Activated naive CD4-positive, alpha-beta T cell treated with anti-CD3 and anti-CD28 coated beads for 36 hours (primary cell): ENCODE data around the gene HIPK2. TPM values are rescaled to one million over a fixed set of nuclear protein-coding genes. Genes with fewer than 3 reads are reported as not detected.

Experiments used
- CTCF ChIA-PET: fragments of 350-600 bp; sonication (Branson Sonifier 250); formaldehyde crosslinking; loops from one replicate; lab custom pipeline; 2021; ENCODE audit warnings: antibody characterized with exemption; lab: Charles Lee
- DNase-seq: peaks from one replicate; pipeline ENCODE4 v3.0.0-alpha.2; 2020
- H3K27ac Mint-ChIP-seq: one replicate; pipeline ENCODE4 v1.8.0; 2021; ENCODE audit warnings: mild to moderate bottlenecking, mixed read lengths
- H3K27me3 Mint-ChIP-seq: one replicate; pipeline ENCODE4 v1.8.0; 2021; ENCODE audit warnings: low read depth, mixed read lengths
- H3K36me3 Mint-ChIP-seq: one replicate; pipeline ENCODE4 v1.8.0; 2021; ENCODE audit warnings: low read depth, mixed read lengths
- H3K4me1 Mint-ChIP-seq: one replicate; pipeline ENCODE4 v1.8.0; 2021; ENCODE audit warnings: low read depth, mixed read lengths
- H3K4me3 Mint-ChIP-seq: one replicate; pipeline ENCODE4 v1.8.0; 2021; ENCODE audit warnings: mild to moderate bottlenecking, moderate library complexity, mixed read lengths
- H3K9me3 Mint-ChIP-seq: one replicate; pipeline ENCODE4 v1.8.0; 2021; ENCODE audit warnings: mixed read lengths
- intact Hi-C: fragments of 100-400 bp; cut with micrococcal nuclease; formaldehyde crosslinking; loops from one replicate; pipeline ENCODE4 v1.15.1; 2023
- total RNA-seq, 2 experiments: library from RNA; stranded (reverse); gene quantifications; one replicate each; pipeline ENCODE4 v1.2.3, GENCODE V29; 2021

HIPK2 gene
- total RNA-seq, 2 experiments from 2014 or later, result 16.8 to 17.3 TPM

DNA sequence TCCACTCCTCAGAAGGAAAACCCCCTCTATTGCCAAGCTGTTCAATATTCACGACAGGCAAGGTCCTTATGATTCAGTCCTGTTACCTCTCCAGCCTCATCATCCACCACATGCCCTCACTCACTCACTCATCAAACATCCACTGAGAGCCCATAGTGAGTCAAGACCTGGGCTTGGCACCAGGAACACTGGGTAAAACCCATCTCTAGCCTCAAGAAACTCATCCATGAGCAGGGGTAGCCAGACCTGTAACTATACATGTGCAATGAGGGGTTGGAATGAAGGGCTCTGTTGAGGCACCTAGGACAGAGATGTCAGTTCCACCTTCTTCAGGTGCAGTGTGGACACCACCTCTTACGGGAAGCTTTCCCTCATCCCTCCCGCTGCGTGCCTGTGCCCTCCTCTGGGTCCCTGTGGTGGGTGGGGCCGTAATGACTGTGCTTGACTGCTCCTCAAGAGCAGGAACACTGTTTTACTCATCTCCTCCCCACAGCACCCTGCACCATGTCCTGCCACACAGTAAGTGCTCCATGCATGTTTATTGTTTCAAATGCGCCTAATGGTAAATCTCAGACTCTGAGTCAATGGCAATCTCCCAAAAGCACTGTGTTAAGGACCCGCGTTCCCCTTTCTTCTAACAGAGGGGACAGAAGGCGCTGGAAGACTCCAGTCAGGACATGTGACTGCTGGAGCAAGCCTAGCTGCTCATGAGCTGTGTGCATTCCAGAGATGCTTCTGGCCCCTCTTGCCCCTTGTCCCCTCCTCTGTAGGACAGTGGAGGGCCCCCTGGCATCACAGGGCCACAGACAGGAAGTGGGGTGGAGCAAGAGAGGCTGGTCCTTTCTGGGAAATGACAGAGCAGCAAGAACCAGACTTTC, 95.4 kb downstream of the HIPK2 start:
- Mint-ChIP-seq H3K4me3 (no peak overlapping the region), H3K36me3 (peaks cover 22% of the 10 kb centered on the region), H3K27me3 (no peaks in the 10 kb centered on the region), H3K4me1 (peaks cover 51% of the 10 kb centered on the region), H3K27ac (peak overlapping the region; percentile 88), H3K9me3 (peaks cover 11% of the 10 kb centered on the region)
- peak; percentile 74 for DNase-seq
- intact Hi-C loops, result loop anchor here (1.0 to 10.0 kb wide), 11 partner anchors 9 to 1222 kb away; partner anchors contain the start of genes KDM7A and RAB19
- CTCF ChIA-PET, result interaction anchor here (1.9 kb wide), 1 partner anchor 35 kb away, joined by 4 read pairs; no protein-coding TSS in a partner anchor

DNA sequence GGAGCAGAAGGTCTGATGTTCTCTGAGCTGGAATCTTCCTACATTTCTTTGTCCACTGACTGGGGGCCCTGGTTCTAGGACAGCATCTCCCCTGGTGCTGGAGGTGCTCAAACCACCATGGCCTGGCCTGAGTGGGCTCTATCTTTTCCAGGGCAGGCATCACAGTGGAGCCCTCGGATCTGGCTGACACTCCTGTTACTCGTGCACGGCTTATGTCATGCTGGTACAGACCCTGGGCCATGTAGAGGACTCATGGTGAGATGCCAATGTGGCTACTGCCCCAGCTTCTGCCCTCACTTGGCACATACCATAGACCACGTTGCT, 96.0 kb downstream of the HIPK2 start:
- Mint-ChIP-seq H3K27ac (peak overlapping the region; percentile 88), H3K36me3 (peaks cover 21% of the 10 kb centered on the region), H3K9me3 (peaks cover 10% of the 10 kb centered on the region), H3K4me1 (peaks cover 50% of the 10 kb centered on the region), H3K4me3 (no peak overlapping the region), H3K27me3 (no peaks in the 10 kb centered on the region)
- CTCF ChIA-PET, result interaction anchor here (1.9 kb wide), 1 partner anchor 35 kb away, joined by 4 read pairs; no protein-coding TSS in a partner anchor
- DNase-seq, result no peak
- intact Hi-C loops, result loop anchor here (1.0 to 10.0 kb wide), 11 partner anchors 8 to 1223 kb away; partner anchors contain the start of genes KDM7A and RAB19

GRCh38 chr7:139681463-139681755, 96.4 kb downstream of the HIPK2 start:
- intact Hi-C loops, result loop anchor here (5.0 to 10.0 kb wide), 4 partner anchors 496 to 1223 kb away; partner anchors contain the start of genes KDM7A and RAB19
- Mint-ChIP-seq H3K27ac (peak overlapping the region; percentile 88), H3K4me1 (peaks cover 47% of the 10 kb centered on the region), H3K36me3 (peaks cover 17% of the 10 kb centered on the region), H3K4me3 (no peak overlapping the region), H3K9me3 (peaks cover 7% of the 10 kb centered on the region), H3K27me3 (no peaks in the 10 kb centered on the region)
- no peak for DNase-seq
- CTCF ChIA-PET, result interaction anchor here (0.7 to 1.9 kb wide), 2 partner anchors 34 to 321 kb away, joined by 3 to 4 read pairs; no protein-coding TSS in a partner anchor

- intact Hi-C loops, result loop anchor here (1.0 to 10.0 kb wide), 5 partner anchors 12 to 1224 kb away; partner anchors contain the start of genes KDM7A and RAB19
- Mint-ChIP-seq H3K27me3 (no peaks in the 10 kb centered on the region), H3K36me3 (peaks cover 14% of the 10 kb centered on the region), H3K4me1 (peaks cover 45% of the 10 kb centered on the region), H3K4me3 (no peak overlapping the region), H3K9me3 (peaks cover 3% of the 10 kb centered on the region), H3K27ac (peak overlapping the region; percentile 88)
- CTCF ChIA-PET, result interaction anchor here (0.7 to 1.9 kb wide), 2 partner anchors 34 to 322 kb away, joined by 3 to 4 read pairs; no protein-coding TSS in a partner anchor
- DNase-seq, result peak; percentile 91
These were observed 96.9 kb downstream of the HIPK2 start for GRCh38 chr7:139680676-139681462.

DNA sequence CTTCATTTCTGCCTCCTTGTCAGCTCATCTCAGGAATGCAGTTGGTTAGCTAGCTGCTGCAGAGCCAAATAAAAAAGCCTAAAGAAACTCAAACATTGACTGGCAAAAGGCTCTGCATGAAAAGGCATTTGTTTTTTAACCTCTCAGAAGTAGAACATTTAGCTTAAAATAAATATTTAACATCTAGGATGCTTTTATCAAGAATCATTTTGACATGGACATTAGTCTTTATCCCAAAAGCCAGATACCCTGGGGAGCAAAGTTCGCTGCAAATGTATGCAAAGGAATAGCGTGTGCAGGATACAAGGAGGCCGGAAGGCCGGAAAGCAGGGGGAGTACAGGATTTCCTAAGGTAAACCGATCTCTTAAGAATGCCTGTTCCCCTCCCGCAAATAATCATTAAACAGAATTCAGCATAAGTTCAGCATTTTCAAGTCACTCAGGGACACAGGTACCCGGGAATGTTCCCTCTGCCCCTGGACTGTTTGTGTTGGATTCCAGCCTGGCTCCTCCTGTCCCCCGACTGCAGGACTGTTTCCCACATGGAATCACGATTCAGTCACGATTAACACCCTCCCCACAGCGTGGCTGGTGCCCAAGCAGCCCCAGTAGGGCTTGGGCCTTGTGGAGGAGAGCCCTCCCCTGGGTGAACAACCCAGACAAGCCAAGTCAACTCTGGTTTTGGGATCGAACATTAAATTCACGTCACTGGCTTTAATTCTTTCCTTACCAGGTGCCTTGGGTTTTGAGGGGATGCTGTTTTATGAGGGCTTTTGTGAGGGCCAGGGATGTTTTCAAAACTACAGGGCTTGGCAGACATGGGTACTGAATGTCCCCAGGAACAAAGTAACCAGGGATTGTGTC, 97.8 kb downstream of the HIPK2 start:
- H3K36me3 Mint-ChIP-seq, result peaks cover 10% of the 10 kb centered on the region
- peak overlapping the region; percentile 84 for H3K27ac Mint-ChIP-seq
- H3K4me3 Mint-ChIP-seq, result no peak overlapping the region
- no peak for DNase-seq
- CTCF ChIA-PET, result interaction anchor here (0.6 to 1.9 kb wide), 3 partner anchors 32 to 33 kb away, joined by 3 to 5 read pairs (median 4); no protein-coding TSS in a partner anchor
- intact Hi-C loops, result loop anchor here (1.0 to 10.0 kb wide), 5 partner anchors 11 to 1225 kb away; partner anchors contain the start of genes KDM7A and RAB19
- H3K9me3 Mint-ChIP-seq, result no peaks in the 10 kb centered on the region
- H3K4me1 Mint-ChIP-seq, result peaks cover 42% of the 10 kb centered on the region
- no peaks in the 10 kb centered on the region for H3K27me3 Mint-ChIP-seq

GRCh38 chr7:139676390-139676789, 101.4 kb downstream of the HIPK2 start:
- H3K9me3 Mint-ChIP-seq, result no peaks in the 10 kb centered on the region
- H3K27ac Mint-ChIP-seq, result no peak overlapping the region
- peaks cover 29% of the 10 kb centered on the region for H3K4me1 Mint-ChIP-seq
- CTCF ChIA-PET, result no interaction called here
- intact Hi-C loops, result no loop called here
- DNase-seq, result no peak
- no peaks in the 10 kb centered on the region for H3K27me3 Mint-ChIP-seq
- H3K36me3 Mint-ChIP-seq, result peaks cover 5% of the 10 kb centered on the region
- no peak overlapping the region for H3K4me3 Mint-ChIP-seq

- Mint-ChIP-seq H3K4me3 (no peak overlapping the region), H3K27ac (no peak overlapping the region), H3K4me1 (peaks cover 19% of the 10 kb centered on the region), H3K36me3 (peaks cover 5% of the 10 kb centered on the region), H3K9me3 (no peaks in the 10 kb centered on the region), H3K27me3 (no peaks in the 10 kb centered on the region)
- intact Hi-C loops, result no loop called here
- CTCF ChIA-PET, result no interaction called here
- DNase-seq, result no peak
These were observed 102.4 kb downstream of the HIPK2 start for GRCh38 chr7:139675127-139676125.

DNA sequence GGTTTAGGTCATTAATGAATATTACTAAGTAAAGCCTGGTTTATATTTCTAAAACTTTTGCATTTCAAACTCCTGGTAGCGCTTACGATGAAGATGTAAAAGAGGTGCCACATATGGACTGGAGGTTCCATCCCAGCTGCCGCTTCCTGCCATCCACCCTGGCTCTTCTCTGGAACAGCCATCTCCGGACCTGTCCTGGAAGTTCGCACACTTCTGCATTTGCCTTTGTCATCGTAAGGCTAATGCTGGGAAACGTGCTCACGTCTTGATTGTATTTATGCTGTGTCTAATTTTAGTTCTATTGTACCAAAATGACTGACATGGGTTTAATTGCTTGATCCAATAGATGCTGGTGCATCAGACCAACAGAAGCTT, 103.1 kb downstream of the HIPK2 start:
- H3K27ac Mint-ChIP-seq, result no peak overlapping the region
- intact Hi-C loops, result no loop called here
- H3K4me1 Mint-ChIP-seq, result peaks cover 19% of the 10 kb centered on the region
- CTCF ChIA-PET, result no interaction called here
- no peak overlapping the region for H3K4me3 Mint-ChIP-seq
- DNase-seq, result no peak
- H3K27me3 Mint-ChIP-seq, result no peaks in the 10 kb centered on the region
- H3K9me3 Mint-ChIP-seq, result no peaks in the 10 kb centered on the region
- peaks cover 5% of the 10 kb centered on the region for H3K36me3 Mint-ChIP-seq

- CTCF ChIA-PET, result interaction anchor here (0.6 kb wide), 3 partner anchors 11 to 1002 kb away, joined by 3 read pairs; no protein-coding TSS in a partner anchor
- H3K4me3 Mint-ChIP-seq, result no peak overlapping the region
- H3K36me3 Mint-ChIP-seq, result peaks cover 5% of the 10 kb centered on the region
- H3K4me1 Mint-ChIP-seq, result peaks cover 20% of the 10 kb centered on the region
- no peaks in the 10 kb centered on the region for H3K27me3 Mint-ChIP-seq
- no peak for DNase-seq
- no peak overlapping the region for H3K27ac Mint-ChIP-seq
- intact Hi-C loops, result no loop called here
- no peaks in the 10 kb centered on the region for H3K9me3 Mint-ChIP-seq
These were observed 103.5 kb downstream of the HIPK2 start for GRCh38 chr7:139674341-139674740.

- Mint-ChIP-seq H3K27ac (no peak overlapping the region), H3K4me1 (peaks cover 26% of the 10 kb centered on the region), H3K4me3 (no peak overlapping the region), H3K27me3 (no peaks in the 10 kb centered on the region), H3K9me3 (no peaks in the 10 kb centered on the region), H3K36me3 (peaks cover 6% of the 10 kb centered on the region)
- DNase-seq, result no peak
- CTCF ChIA-PET, result interaction anchor here (0.6 to 2.3 kb wide), 4 partner anchors 10 to 1001 kb away, joined by 3 to 17 read pairs (median 3); no protein-coding TSS in a partner anchor
- intact Hi-C loops, result loop anchor here (1.0 to 2.0 kb wide), 6 partner anchors 9 to 243 kb away; no protein-coding TSS in a partner anchor
These were observed 104.0 kb downstream of the HIPK2 start for GRCh38 chr7:139673762-139674161.
